ENCODE results near the gene WNT1. TPM values are rescaled to one million over a fixed set of nuclear protein-coding genes. Genes with fewer than 3 reads are reported as not detected.

The WNT1 gene
- total RNA-seq, 1 donor from 2014 or later = not detected

DNA sequence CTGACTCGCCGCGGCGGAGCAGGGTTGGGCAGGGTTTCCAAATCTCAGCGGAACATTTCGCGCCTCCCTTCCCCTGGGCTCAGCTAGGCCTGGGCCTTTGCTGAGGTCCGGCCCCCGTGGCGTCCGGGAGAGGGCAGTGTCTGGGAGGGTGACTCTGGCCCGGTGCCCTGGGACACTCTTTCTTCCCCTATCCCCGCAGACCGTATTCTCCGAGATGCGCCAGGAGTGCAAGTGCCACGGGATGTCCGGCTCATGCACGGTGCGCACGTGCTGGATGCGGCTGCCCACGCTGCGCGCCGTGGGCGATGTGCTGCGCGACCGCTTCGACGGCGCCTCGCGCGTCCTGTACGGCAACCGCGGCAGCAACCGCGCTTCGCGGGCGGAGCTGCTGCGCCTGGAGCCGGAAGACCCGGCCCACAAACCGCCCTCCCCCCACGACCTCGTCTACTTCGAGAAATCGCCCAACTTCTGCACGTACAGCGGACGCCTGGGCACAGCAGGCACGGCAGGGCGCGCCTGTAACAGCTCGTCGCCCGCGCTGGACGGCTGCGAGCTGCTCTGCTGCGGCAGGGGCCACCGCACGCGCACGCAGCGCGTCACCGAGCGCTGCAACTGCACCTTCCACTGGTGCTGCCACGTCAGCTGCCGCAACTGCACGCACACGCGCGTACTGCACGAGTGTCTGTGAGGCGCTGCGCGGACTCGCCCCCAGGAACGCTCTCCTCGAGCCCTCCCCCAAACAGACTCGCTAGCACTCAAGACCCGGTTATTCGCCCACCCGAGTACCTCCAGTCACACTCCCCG, 3.0 kb downstream of the WNT1 start:
- no peak for DNase-seq

GRCh38 chr12:48981757-48982157, 3.6 kb downstream of the WNT1 start:
- no peak for DNase-seq

GRCh38 chr12:48982397-48983080, 4.4 kb downstream of the WNT1 start:
- no peak for DNase-seq

GRCh38 chr12:48985475-48985897, 7.4 kb downstream of the WNT1 start:
- DNase-seq = no peak

DNA sequence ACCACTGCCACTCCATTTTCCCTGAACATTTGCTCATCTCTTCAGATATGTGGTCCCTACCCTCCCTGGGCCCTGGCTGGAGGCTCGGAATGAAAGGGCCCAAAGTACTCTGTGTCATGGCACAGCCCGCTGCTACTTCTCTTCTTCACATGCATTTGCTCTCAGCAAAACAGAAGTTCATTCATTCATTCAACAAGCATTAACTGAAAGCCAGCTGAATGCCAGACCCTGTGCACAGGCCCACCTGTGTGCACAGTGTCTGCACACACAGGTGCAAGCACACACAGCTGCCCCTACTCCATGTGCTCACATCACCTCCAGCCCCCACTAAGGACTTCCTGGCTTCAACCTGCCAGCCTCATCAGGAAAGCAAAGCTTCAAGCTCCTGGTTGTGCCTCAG, 7.8 kb downstream of the WNT1 start:
- DNase-seq = no peak

- no peak for DNase-seq
Measured at GRCh38 chr12:48986720-48987291, 8.7 kb downstream of the WNT1 start.

DNA sequence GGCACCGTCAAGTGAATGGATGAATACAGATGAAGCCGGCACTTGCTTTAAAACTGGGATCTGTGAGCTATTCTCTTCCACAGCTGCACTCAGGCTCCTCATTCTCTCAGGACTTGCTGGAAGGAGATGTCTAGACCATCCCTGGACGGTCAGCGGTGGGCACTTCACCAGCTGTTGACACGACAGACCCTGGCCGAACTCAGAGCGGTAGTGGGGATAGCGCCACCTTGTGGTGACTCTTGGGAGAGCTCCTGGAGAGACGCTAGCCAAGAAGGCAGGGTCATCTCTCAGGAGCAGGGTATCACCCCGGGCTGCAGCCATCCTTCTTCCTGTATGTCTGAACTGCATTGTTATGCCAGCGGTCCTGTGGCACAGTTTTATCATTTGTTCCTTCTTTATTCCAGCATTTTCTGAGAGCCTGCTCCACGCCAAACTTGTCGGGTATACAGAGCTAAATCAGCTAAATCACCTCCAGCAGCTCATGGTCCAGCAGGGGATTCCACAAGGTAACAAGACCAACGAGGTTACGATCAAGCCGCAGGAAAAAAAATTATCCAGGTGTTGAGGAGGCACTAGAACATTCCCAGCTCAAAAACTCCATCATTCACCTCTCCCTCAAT, 10.0 kb downstream of the WNT1 start:
- DNase-seq = no peak

GRCh38 chr12:48990552-48990951, 12.4 kb downstream of the WNT1 start:
- no peak for DNase-seq

DNA sequence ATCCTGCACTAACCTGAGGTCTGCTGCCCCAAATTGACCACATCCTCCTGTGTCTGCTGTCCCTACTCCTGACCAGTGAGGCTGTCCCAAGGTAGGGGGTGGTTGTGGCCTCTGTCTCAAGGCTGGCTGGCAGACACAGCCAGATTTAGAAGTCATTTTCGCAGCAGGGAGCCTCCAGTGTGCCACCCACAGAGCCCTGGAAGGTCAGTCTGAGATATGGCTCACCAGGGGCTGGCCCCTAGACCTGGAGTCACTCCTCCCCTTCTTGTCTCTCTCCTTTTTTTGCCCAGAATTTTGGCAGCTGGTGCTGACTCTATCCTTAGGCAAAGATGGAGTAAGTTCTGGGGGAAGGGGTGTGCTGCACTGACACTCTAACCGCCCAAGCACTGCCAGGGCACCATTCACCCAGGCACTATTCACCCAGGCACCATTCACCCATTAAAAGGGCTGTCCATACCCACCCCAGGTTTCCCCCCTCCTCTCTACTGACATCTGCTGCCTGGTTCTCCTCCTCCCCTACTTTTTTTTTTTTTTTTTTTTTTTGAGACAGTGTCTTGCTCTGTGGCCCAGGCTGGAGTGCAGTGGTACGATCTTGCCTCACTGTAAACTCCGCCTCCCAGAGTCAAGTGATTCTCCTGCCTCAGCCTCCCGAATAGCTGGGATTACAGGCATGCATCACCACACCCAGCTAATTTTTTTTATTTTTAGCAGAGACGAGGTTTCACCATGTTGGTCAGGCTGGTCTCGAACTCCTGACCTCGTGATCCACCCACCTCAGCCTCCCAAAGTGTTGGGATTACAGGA, 13.3 kb downstream of the WNT1 start:
- DNase-seq = no peak

DNA sequence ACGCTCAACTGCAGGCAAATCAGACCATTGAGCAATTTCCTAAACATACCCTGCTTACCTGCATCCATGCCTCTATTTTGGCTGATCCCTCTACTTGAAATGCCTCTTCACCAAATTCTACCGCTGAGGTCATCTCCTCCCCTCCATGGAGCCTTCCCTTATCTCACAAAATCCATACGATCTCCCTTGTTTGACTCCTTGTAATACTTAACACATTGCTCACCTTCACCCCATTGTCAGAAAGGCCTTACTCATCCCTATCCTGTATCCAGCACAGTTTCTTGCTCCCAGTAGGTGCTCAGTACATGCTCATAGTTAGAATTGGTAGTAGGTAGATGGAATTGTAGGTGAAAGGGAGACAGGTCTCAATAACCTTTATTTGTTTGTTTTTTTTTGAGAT, 15.7 kb downstream of the WNT1 start:
- no peak for DNase-seq

DNA sequence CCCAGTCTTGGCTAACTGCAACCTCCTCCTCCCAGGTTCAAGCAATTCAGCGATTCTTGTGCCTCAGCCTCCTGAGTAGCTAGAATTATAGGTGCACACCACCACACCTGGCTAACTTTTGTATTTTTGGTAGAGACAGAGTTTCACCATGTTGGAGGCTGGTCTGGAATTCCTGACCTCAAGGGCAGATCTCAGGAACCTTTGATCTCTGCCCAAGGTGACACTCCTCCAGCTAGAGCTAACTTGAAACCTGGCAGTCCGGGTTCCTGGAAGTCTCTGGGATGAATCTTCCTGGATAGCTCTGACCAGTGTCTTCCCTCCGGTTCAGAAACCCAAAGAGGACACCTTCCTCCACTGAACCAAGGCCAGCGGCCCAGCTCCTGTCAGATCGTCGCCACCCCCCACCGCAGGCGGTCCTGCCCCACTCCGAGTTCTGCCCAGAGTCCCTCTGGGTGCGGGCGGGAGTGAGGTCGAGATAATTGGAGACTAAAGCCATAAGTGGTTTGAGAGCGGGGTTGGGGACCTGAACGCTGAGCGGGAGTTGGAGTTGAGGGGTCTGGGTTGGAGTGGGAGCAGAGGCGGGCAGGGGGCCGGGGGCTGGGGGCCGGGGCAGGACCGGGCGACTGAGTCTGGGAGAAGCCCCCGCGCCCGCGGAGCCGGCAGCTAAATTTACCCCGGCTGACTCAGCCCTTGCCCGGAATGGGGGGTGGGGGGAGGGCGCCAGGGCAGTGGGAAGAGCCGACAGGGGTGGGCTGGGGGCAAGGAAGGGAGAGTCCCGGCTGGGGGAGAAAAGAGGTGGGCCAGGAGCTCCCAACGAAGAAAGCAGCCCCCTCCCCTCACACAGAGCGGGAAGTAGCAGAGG, 16.3 kb downstream of the WNT1 start:
- no peak for DNase-seq

- peak; percentile 54 for DNase-seq
Measured at GRCh38 chr12:48995086-48995879, 17.2 kb downstream of the WNT1 start.

GRCh38 chr12:48996794-48997718, 18.9 kb downstream of the WNT1 start:
- peak; percentile 49 for DNase-seq

- DNase-seq = no peak
Measured at GRCh38 chr12:48997719-48998496, 19.8 kb downstream of the WNT1 start.

DNA sequence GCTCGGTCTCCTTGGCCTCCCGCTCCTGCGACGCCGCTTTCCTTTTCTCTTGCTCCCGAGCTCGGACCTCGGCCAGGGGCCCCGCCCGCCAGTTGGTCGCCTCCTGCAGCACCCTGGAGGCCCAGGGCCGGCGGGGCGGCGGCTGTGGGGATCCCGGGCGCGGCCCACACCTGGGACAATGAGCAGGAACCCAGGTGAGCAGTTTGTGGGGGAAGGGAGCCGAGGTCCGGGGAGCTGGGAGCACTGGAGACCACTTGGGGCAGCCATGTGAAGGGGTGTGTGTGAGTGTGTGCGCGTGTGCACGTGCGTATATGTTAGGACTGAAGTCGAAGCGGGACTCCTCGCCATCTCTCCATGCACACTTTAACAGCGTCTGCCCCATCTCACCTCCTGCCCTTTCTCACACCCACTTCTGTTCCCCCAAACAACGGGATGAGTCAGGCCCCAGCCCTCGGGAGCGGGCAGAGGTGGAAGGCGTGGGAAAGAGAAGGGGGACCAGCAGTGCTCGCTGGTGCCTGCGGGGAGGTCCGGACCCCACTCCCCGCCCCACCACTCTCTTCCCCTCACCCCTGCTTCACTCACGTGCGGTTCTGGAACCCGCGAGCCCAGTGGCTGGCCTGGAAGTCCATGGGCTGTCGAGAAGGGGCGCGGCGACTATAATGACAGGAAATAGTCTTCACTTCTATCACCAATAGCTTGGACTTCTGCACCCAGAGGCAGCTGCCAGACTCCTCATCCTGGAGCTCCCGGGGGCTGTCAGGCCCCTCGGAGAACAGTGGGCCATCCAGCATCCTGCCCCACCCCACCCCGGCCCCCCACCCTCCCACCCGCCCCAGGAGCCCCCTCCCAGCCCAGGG, 20.6 kb downstream of the WNT1 start:
- DNase-seq = no peak

DNA sequence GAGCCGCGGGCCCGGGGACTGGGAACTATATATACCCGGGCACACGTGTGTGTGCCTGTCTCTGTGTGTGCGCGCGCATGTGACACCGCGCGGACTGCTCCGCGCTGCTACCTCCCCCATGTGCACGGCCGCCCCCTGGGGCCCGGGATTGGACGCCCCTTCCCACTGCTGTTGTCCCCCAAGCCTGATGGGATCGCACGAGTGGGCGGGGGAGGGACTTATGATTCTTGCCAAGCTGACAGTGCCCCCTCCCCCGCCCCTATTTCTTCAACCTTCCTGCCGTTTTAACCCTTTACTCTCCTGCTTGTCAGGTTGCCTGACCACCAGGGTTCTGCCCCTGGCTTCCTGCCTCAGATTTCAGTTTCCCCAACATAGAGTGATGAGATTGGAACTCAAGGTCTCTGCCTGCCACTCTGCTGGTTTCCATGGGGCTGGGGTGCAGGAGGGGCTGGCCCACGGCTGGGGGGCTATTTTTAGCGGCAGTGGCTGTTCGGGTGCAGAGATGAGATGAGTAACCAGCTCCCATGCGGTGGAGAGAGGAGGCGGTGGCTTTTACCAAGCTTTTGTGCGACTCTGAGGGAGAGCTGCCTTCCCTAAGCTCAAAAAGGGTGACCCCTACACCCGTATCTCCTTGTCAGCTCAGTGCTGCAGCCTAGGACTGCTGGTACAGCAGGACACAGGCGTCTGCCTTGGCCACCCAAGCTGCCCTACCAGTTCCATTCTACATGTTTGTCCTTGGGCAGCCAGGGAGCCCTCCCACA, 21.4 kb downstream of the WNT1 start, which contains the start of gene DDN:
Gene DDN (minus strand): TSS at position 5 of the 761 bp plus-strand sequence. CDS start 88 bp downstream, outside the sequence.
- no peak for DNase-seq
